HepG2 (cell line): ENCODE data around the gene ALB. TPM values are rescaled to one million over a fixed set of nuclear protein-coding genes. Genes with fewer than 3 reads are reported as not detected.

Experiments used
- FOSL2 ChIP-seq: sonication (generic); formaldehyde crosslinking; IDR thresholded peaks from 2 replicates; pipeline ENCODE4 v1.4.0; 2020; ENCODE audit warnings: missing genetic modification reagents
- GFI1 ChIP-seq: sonication (generic); formaldehyde crosslinking; IDR thresholded peaks from 2 replicates; pipeline ENCODE4 v1.5.0; 2020; ENCODE audit warnings: missing genetic modification reagents, mild to moderate bottlenecking, borderline replicate concordance
- HNRNPH1 ChIP-seq: fragments of 200-400 bp; formaldehyde crosslinking; optimal IDR thresholded peaks from 2 replicates; pipeline ENCODE3; 2017; ENCODE audit warnings: mild to moderate bottlenecking, low read depth, low read length
- IKZF1 ChIP-seq: fragments of 450-650 bp; IDR thresholded peaks from 2 replicates; pipeline ENCODE4 v1.7.1; 2016
- KAT2B ChIP-seq: fragments of 150-350 bp; IDR thresholded peaks from 2 replicates; pipeline ENCODE4 v1.6.1; 2014; ENCODE audit warnings: low read depth, low read length, borderline replicate concordance
- KLF16 ChIP-seq, 2 experiments: sonication (generic) in 1 of 2; formaldehyde crosslinking in 1 of 2; IDR thresholded peaks; 2 replicates each; pipeline versions ENCODE4 v1.6.1 to v1.8.0; 2016 to 2023; ENCODE audit warnings: missing genetic modification reagents in 2 of 2, missing compliant biosample characterization in 1 of 2
- KMT2A ChIP-seq: sonication (generic); formaldehyde crosslinking; IDR thresholded peaks from 2 replicates; pipeline ENCODE4 v1.4.0; 2020; ENCODE audit warnings: missing genetic modification reagents
- POGZ ChIP-seq: sonication (generic); formaldehyde crosslinking; IDR thresholded peaks from 2 replicates; pipeline ENCODE4 v1.4.0; 2020; ENCODE audit warnings: mild to moderate bottlenecking, missing genetic modification reagents
- SP140L ChIP-seq: sonication (generic); formaldehyde crosslinking; IDR thresholded peaks from 2 replicates; pipeline ENCODE4 v1.4.0; 2020; ENCODE audit warnings: missing genetic modification reagents, borderline replicate concordance
- TCF7L2 ChIP-seq: IDR thresholded peaks from 2 replicates; pipeline ENCODE4 v1.6.1; 2011; ENCODE audit warnings: mild to moderate bottlenecking, low read depth, low read length, moderate library complexity
- XRCC5 ChIP-seq: fragments of 200-400 bp; formaldehyde crosslinking; optimal IDR thresholded peaks from 2 replicates; pipeline ENCODE3; 2017; ENCODE audit warnings: mild to moderate bottlenecking, low read length
- ZC3H13 ChIP-seq: sonication (generic); formaldehyde crosslinking; IDR thresholded peaks from 2 replicates; pipeline ENCODE4 v1.8.1; 2023; ENCODE audit warnings: mild to moderate bottlenecking, missing genetic modification reagents, moderate library complexity
- ZFP36L1 ChIP-seq: sonication (generic); formaldehyde crosslinking; IDR thresholded peaks from 2 replicates; pipeline ENCODE4 v1.8.0; 2022; ENCODE audit warnings: mild to moderate bottlenecking, missing genetic modification reagents, moderate library complexity
- ZKSCAN8 ChIP-seq: IDR thresholded peaks from 2 replicates; pipeline ENCODE4 v1.6.1; 2016; ENCODE audit warnings: borderline replicate concordance, missing genetic modification reagents, missing compliant biosample characterization
- ZNF17 ChIP-seq: sonication (generic); formaldehyde crosslinking; IDR thresholded peaks from 2 replicates; pipeline ENCODE4 v1.5.0; 2020; ENCODE audit warnings: mild to moderate bottlenecking, missing genetic modification reagents
- polyA plus RNA-seq, 8 experiments: library from polyadenylated mRNA; depleted of rRNA in 3 of 8; stranded (reverse) in 7 of 8; unstranded in 1 of 8; fragments of >200 nt; fragmentation: Illumina TruSeq in 4 of 8; extraction: Trizol in 4 of 8; gene quantifications; 2 replicates each; pipeline versions ENCODE4 v1.2.1 to v1.2.3, GENCODE V29; 2011 to 2016; ENCODE audit warnings: low read depth in 4 of 8, missing spikeins in 1 of 8, mixed read lengths in 1 of 8; ENCODE audit not compliant: insufficient read depth in 1 of 8
- total RNA-seq, 5 experiments: library from RNA; depleted of rRNA; stranded (reverse); fragments of >200 nt; fragmentation: Illumina TruSeq; extraction: Trizol; gene quantifications; 2 replicates each; pipeline ENCODE4 v1.2.3, GENCODE V29; 2016; ENCODE audit warnings: low read depth in 1 of 5
- TF ChIP-seq, protein P1 (sequence below): sonication (generic); formaldehyde crosslinking; IDR thresholded peaks from 2 replicates; pipeline ENCODE4 v1.4.0; 2020; ENCODE audit warnings: missing genetic modification reagents
- TF ChIP-seq, protein P2 (sequence below): sonication (generic); formaldehyde crosslinking; IDR thresholded peaks from 2 replicates; pipeline ENCODE4 v1.4.0; 2020; ENCODE audit warnings: mild to moderate bottlenecking, low read depth, missing genetic modification reagents
- TF ChIP-seq, protein P3 (sequence below): sonication (generic); formaldehyde crosslinking; IDR thresholded peaks from 2 replicates; pipeline ENCODE4 v1.8.1; 2022; ENCODE audit warnings: mild to moderate bottlenecking, missing genetic modification reagents
- TF ChIP-seq, protein P4 (sequence below): sonication (generic); formaldehyde crosslinking; IDR thresholded peaks from 2 replicates; pipeline ENCODE4 v1.4.0; 2020; ENCODE audit warnings: mild to moderate bottlenecking, missing genetic modification reagents

The ALB gene
- total and polyA plus RNA-seq, 2 of the 13 experiments (the other 11 are each of a cell fraction or from before 2014, with no cell fraction given) = 22,259 to 22,625 TPM

DNA sequence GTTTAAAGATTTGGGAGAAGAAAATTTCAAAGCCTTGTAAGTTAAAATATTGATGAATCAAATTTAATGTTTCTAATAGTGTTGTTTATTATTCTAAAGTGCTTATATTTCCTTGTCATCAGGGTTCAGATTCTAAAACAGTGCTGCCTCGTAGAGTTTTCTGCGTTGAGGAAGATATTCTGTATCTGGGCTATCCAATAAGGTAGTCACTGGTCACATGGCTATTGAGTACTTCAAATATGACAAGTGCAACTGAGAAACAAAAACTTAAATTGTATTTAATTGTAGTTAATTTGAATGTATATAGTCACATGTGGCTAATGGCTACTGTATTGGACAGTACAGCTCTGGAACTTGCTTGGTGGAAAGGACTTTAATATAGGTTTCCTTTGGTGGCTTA, 1.1 kb downstream of the ALB start (continued):
- TF ChIP-seq, protein P1, sequence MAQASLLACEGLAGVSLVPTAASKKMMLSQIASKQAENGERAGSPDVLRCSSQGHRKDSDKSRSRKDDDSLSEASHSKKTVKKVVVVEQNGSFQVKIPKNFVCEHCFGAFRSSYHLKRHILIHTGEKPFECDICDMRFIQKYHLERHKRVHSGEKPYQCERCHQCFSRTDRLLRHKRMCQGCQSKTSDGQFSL = no peak
- TF ChIP-seq IKZF1 = no peak
- no peak for TF ChIP-seq KMT2A (CRISPR knock-in tag)
- no peak for TF ChIP-seq SP140L (CRISPR knock-in tag)
- TF ChIP-seq, protein P2, sequence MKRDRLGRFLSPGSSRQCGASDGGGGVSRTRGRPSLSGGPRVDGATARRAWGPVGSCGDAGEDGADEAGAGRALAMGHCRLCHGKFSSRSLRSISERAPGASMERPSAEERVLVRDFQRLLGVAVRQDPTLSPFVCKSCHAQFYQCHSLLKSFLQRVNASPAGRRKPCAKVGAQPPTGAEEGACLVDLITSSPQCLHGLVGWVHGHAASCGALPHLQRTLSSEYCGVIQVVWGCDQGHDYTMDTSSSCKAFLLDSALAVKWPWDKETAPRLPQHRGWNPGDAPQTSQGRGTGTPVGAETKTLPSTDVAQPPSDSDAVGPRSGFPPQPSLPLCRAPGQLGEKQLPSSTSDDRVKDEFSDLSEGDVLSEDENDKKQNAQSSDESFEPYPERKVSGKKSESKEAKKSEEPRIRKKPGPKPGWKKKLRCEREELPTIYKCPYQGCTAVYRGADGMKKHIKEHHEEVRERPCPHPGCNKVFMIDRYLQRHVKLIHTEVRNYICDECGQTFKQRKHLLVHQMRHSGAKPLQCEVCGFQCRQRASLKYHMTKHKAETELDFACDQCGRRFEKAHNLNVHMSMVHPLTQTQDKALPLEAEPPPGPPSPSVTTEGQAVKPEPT = no peak
- TF ChIP-seq ZNF17 (CRISPR knock-in tag) = no peak
- no peak for TF ChIP-seq ZC3H13 (CRISPR knock-in tag)
- no peak for TF ChIP-seq FOSL2
- TF ChIP-seq HNRNPH1 = no peak
- TF ChIP-seq, protein P3, sequence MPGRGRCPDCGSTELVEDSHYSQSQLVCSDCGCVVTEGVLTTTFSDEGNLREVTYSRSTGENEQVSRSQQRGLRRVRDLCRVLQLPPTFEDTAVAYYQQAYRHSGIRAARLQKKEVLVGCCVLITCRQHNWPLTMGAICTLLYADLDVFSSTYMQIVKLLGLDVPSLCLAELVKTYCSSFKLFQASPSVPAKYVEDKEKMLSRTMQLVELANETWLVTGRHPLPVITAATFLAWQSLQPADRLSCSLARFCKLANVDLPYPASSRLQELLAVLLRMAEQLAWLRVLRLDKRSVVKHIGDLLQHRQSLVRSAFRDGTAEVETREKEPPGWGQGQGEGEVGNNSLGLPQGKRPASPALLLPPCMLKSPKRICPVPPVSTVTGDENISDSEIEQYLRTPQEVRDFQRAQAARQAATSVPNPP (CRISPR knock-in tag) = no peak
- TF ChIP-seq ZFP36L1 (CRISPR knock-in tag) = no peak; the same call in 1 of the 2 replicates
- no peak for TF ChIP-seq TCF7L2
- no peak for TF ChIP-seq XRCC5
- TF ChIP-seq GFI1 = no peak
- TF ChIP-seq KAT2B = no peak
- TF ChIP-seq, protein P4, sequence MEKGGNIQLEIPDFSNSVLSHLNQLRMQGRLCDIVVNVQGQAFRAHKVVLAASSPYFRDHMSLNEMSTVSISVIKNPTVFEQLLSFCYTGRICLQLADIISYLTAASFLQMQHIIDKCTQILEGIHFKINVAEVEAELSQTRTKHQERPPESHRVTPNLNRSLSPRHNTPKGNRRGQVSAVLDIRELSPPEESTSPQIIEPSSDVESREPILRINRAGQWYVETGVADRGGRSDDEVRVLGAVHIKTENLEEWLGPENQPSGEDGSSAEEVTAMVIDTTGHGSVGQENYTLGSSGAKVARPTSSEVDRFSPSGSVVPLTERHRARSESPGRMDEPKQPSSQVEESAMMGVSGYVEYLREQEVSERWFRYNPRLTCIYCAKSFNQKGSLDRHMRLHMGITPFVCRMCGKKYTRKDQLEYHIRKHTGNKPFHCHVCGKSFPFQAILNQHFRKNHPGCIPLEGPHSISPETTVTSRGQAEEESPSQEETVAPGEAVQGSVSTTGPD (CRISPR knock-in tag) = no peak
- no peak for TF ChIP-seq ZKSCAN8 (CRISPR knock-in tag)
- no peak for TF ChIP-seq POGZ (CRISPR knock-in tag)
- no peak; a peak in 1 of 4 replicates for TF ChIP-seq KLF16 (CRISPR knock-in tag; IDR thresholded peaks at IDR 0.05)
